Muscle of arm (tissue), 12 donors: ENCODE results near the gene ALG2. TPM values are rescaled to one million over a fixed set of nuclear protein-coding genes. Genes with fewer than 3 reads are reported as not detected.
"Not testable (repeated sequence)": the region's sequence is repeated elsewhere in the genome, so short reads cannot be mapped to it uniquely, and the experiment has no call there.

ENCODE experiments used
- DNase-seq: peaks from one replicate; pipeline ENCODE4 v3.0.0-alpha.2; 2013
- polyA plus RNA-seq, 12 donors: library from polyadenylated mRNA; unstranded; fragments of 120-200 nt; gene quantifications; one replicate each; pipeline ENCODE4 v1.2.1, GENCODE V29; 2013; ENCODE audit not compliant: insufficient read length in 12 of 12

The ALG2 gene
- polyA plus RNA-seq, 12 donors = 17.2 to 24.6 (median 21.3) TPM; not detected in 1

DNA sequence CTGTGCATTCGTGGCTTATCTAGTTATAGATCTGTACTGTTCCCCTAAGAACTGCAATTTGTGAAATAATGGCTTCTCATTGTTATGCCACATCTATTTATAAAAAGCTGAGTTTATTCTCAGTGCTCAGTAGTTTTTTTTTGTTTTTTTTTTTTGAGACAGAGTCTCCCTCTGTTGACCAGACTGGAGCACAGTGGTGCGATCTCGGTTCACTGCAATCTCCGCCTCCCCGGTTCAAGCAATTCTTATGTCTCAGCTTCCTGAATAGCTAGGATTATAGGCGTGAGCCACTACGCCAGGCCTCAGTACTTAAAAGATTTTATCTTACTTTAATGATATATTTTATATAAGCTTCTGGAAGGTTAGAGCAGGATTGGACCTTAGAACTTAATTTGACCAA lies 19.4 kb upstream of the ALG2 start:
- DNase-seq = no peak

DNA sequence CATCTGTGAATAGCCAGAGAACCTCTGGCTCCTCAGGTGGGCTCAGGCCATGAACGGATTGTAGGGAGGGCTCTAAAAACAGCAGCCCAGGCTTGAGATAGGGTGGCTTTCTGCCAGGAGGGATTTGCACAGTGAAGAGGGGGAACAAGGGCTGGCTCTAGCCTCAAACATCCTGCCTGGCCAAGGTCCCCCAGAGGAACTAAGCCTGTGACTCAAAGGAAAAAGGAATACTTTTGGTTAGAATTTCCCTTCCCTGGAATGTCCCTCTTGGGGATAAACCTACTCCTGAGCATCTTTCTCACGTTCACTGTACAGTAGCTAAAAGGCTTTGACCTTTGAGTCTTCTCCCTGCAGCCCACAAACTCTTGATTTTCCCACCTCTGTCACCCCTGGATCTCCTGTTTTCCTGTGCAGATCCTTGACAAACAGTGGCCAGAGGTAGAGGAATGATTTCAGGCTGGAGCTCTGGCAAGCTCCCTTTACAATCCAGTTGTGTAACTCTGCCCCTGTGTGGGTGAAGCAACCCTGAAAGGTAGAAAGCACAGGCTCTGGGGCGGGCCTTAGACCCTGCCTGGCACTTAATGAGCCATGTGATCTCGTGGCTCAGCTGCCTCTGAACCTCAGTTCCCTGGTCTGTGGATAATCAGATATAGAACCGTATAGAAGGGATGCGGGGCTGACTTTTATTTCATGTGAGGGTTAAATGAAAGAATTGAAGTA lies 17.8 kb upstream of the ALG2 start:
- DNase-seq = no peak

DNA sequence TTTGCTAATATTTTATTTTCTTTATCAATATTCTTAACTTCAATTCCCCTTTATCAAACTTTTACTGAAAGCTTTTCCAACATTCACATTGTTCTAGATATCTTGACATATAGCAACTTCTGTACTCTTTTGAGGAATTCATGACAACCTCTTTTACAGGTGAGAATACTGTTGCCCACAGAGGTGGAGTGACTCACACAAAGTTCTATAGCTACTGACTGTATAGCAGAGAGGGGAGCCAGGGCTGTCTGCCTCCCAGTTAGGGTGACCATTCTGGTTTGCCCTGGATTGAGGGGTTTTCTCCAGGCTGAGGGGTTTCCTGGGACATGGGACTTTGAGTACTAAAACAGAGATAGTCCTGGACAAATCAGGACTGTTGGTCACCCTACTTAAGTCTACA lies 16.6 kb upstream of the ALG2 start:
- DNase-seq = no peak

DNA sequence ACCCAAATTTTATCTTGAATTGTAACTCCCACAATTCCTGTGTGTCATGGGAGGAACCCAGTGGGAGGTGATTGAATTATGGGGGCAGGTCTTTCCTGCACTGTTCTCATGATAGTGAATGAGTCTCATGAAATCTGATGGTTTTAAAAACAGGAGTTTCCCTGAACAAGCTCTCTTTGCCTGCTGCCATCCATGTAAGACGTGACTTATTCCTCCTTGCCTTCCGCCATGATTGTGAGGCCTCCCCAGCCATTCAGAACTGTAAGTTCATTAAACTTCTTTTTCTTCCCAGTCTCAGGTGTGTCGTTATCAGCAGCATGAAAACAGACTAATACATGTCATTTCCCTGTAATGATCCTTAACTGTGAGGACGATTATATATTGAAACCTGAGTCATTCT lies 16.1 kb upstream of the ALG2 start:
- not testable (repeated sequence) for DNase-seq

DNA sequence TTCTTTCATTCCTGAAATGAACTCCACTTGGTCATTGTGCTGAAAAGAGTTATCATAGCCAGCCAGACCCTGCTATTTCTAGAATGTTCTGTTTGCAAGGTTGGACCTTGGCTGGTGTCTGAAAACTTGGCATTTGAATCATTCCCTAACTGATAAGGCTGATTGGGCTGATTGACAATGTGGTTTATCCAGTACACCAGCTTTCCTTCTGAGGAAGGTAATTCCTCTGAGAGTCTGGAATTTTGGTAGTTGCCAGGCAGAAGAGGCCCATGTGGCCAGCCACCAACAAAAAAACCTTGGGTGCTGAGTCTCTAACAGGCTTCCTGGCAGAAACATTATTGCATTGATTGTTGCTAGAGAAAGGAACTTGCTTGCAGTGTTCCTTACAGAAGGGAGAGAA lies 15.6 kb upstream of the ALG2 start:
- no peak for DNase-seq

DNA sequence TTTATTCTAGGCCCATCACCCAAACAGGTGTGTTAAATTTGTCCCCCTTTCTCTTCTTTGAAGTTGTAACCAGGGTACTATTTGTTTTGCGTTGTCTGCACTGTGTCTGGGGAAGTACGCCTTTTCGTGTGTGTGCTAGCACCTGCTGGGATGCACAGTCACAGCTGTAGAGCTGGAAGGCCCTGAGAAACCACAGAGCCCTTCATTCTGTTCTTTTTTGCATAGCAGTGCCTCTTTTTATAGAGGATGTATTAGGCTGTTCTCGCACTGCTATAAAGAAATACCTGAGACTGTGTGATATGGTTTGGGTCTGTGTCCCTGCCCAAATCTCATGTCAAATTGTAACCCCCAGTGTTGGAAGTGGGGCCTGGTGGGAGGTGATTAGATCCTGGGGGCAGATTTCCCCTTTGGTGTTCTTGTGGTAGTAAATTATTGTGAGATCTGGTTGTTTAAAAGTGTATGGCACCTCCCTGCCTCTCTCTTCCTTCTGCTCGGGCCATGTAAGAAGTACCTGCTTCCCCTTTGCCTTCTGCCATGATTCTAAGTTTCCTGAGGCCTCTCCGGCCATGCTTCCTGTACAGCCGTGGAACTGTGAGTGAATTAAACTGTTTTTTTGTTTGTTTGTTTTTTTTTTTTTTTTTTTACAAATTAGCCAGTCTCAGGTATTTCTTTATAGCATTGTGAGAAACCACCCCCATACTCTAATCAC lies 14.3 kb upstream of the ALG2 start:
- DNase-seq = no peak

DNA sequence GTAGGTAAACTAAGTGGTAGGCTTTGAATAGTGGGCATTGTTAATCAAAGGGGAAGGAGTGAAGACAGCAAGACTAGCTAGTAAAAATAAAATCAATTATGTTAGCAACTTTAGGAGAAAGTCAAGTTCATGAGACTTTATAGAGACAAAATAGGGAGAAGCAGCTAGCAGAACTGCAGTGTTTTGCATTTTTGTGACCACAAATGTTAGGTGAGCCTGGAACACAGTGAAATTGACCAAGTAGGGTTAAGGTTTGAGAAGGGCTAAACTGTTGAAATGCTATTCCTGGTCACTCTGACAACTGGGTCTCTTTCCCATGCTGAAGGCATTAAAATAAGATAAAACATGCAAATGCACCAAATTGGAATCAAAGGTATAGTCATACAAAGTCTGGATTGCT lies 13.3 kb upstream of the ALG2 start:
- no peak for DNase-seq

DNA sequence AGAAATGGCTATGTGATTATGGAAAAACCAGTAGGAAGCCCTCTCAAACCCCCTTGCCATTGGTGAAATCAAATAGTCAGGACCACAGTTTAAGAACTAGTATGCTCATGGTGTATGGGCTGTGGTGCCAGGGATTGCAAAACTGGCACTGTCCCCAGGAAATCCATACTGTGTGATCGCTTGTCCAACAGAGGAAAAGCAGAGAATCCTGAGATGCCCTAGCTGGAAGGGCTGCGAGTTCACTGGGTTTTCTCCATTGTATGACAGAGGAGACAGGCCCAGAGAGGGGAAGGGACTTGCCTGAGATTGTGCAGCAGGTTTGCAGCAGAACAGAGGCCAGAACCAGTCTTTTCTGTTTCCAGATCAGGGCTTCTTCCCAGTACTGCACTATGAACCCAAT lies 12.9 kb upstream of the ALG2 start:
- DNase-seq = no peak

DNA sequence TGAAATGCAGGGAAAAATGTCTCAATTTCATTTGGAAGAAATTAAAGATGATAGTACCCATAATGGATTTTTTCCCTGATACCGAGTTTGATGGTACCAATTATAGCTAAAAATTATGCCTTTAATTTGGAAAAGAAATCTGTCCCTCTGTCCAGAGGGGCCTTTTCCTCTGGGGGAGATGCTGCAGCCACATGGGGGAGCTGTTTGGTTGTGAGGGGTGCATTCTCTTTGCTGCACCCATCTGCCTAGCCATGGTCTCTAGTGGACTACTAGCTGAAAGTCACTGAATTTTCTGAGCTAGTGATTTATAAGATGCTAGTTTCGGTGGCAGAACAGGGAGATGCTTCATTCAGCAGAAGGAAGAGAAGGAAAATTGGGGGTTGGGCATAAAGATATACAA lies 10.0 kb upstream of the ALG2 start:
- DNase-seq = no peak

DNA sequence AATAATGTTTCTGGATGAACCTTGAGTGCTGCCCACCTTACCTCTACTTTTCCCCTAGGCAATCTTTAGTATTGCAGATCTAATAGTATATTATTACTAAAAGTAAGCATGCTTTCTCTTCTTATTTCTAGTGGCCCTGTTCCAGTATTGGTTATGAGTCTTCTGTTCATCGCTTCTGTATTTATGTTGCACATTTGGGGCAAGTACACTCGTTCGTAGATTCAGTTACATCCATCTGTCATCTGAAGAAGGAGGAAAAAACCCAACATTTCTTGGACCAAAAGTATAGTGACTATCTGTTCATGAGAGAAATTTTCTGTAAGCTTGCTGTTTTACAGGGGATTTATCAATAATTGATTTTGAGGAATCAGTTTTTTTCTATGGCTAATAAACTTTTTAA lies 8.5 kb upstream of the ALG2 start:
- no peak for DNase-seq

DNA sequence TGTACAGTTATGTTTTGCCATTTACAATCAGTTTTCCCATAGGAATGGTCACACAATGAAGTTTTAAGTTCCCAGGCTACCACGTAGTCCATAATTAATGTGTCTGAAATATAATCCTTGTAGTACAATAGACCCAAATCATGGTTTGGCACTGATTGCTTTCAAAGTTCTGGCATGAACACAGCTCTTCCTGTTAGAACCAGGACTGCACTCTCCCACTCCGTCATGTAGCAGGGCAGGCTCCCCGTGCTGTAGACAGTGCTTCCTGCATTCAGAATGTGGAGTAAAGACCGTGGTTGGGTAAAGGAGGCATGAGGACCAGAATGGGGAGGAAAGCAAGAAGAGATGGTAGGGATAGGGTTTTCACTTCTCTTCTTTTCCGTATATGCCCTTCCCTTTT lies 4.3 kb upstream of the ALG2 start:
- DNase-seq = no peak

DNA sequence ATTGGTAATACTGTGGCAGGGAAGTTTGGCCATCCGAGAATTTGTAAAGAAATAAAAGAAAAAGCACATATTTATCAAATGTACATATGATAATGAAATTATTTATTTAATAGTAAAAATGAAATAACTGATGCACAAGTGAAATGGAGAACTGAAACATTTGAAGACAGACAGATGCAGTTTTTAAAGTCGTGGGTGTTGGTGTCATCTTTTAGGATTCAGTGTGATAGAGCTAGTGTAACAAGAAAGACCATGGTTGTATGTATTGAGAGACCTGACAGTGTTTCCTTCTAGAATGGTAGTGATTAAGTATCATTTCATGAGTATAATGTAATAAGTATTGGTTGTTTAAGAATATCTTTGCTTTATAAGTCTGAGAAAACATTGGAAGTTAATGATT lies 2.7 kb upstream of the ALG2 start:
- DNase-seq = no peak

DNA sequence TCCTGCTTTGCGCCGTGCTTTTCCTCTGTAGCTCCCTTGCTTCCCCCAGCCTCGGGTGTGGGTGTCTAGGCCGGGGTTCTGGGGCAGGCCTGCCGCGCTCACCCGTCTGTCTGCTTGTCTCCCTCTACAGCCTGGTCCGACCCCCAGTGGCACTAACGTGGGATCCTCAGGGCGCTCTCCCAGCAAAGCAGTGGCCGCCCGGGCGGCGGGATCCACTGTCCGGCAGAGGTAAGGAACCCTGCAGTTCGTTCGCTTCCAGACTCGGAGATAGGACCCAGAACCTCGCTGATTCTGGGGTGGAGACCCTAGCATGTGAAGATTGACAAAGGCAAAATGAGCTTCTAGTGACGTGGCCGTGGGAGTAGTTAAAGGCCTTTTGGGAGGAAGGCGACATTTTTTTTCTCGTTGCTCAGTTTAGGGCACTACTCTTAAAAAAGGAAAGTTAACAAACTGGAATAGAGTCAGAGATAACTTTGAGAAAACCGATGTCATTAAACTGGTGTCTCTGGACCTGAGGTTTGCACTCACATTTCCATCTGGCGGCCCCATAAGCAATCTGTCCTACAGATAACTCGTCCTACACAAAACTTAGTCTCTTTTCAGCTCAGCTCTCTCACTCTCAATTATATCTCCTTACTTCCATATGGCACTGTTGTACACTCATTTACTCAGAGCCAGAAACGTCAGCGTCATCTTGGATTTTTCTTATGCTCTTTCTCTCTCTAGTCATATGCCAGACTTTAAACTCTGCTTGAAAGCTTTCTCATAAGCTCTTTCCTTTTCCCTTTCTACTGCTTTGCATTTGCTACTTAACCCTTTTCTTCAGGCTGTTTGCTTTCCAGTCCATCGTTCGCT lies 901 bp upstream of the ALG2 start:
- DNase-seq = no peak

DNA sequence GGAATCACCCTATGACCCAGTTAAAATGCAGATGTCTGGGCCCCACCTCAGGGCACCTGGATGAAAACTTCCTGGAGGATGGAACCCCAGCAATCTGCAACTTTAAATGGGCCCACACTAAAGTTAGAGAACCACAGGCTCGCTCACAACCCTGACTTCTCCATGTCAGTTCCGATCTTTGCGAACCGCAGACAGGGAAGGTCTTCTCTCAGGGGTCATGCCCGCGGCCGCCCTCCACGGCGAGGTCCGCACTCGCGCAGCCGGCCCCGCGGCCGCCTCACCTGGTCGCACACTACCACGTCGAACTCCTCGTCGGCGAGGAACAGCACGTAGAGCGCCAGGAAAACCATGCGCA lies 499 bp downstream of the ALG2 start:
- DNase-seq = no peak

DNA sequence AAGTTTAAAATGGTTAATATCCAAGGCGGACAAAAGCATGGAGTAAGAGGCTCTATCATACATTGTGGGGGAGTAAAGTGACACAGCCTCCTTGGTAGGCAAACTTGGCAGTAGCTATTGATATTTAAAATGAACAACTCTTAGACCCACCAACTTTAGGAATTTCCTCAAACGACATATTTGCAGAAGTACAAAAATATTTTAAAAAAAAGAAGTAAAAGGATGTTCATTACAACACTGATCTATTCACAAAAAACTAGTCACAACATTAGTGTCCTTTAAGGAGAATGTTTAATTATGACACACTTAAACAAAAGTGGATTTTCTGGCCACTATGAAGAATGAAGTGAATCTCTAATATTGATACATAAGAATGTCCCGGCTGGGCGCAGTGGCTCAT lies 1.7 kb downstream of the ALG2 start:
- no peak for DNase-seq

DNA sequence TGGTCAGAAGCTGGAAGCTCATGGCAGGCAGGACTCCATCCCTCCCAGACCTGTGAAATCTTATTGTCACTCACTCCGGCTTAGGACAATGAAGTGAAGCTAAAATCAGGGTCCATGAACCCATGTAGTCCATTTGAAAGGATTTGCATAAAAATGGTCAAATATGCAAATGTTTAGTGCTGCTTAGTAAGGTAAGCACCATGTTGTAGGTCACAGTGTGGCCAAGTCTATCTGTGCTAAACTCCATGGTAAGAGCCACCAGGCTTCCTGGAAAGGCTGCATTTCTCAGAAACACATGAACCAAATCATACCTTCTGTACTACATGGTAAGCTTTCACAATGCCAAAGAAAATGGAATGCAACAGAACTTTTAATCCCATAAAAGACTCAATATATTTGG lies 5.7 kb downstream of the ALG2 start:
- DNase-seq = no peak

DNA sequence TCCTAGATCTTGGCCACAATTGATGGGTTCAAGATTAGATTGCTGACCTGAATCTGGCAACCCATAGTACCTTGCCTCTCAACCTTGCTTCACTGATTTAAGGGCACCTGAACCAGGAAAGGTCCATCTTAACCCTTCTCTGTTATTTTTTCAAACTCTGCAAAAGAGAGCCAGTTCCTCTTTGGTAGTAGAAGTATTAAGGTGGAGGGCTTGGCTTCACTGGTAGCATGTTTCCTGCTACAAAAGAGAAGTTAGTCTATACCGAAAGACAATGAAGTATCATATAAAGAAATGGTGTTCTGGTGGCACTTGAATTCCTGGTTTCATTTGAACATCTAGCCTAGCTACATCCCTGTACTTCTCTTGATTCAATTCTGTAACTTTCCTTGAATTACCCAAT lies 8.5 kb downstream of the ALG2 start:
- no peak for DNase-seq

DNA sequence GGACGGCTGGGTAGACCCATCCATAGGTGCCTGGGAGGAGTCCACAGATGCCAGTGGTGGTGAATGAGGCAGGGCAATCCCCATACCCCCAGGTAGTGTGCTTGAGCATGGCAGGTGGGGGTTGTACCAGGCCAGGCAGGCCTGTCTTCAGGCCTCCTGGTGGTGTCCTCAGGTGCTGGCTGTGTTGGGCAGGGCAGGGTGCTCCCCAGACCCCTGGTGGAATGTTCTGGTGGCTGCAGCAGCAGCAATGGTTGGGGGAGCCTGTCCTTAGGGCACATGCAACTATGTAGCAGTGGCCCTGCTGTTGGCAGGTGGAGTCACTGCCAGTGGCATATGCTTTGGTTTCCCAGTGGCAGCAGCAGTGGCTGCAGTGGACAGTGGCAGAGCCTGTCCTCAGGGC lies 10.0 kb downstream of the ALG2 start:
- no peak for DNase-seq

DNA sequence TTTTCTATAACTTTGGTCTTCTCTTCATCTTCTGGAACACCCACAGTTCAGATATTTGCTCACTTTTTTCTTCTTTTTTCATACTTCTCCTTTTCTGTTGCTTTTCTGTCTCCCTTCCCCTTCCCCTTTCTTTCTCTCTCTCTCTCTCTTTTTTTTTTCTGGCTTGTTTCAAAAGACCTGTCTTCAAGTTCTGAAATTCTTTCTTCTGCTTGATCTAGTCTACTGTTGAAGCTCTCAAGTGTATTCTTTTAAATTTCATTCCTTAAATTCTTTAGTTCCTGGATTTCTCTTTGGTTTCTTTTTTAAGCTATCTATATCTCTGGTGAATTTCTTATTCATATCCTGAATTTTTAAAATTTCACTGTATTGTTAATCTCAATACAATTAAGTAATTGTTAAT lies 11.2 kb downstream of the ALG2 start:
- DNase-seq = no peak

DNA sequence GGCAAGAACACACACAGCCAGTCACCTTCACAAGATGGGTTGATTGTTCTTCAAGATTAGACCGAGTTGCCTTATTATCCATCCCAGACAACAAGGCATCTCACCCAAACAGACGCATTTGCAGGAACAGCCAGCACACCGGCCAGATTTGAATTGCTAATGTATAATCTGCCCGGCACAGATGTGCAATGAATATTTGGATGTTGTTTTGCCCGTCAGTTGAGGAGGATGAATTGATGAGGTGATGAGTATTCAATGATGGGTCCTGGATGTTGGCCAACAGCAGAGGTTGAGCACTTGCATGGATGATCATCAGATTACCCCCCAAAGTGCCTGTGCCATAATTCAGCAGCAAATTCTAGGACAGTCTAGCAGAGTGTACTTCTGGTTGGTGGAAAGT lies 20.1 kb downstream of the ALG2 start:
- no peak for DNase-seq

DNA sequence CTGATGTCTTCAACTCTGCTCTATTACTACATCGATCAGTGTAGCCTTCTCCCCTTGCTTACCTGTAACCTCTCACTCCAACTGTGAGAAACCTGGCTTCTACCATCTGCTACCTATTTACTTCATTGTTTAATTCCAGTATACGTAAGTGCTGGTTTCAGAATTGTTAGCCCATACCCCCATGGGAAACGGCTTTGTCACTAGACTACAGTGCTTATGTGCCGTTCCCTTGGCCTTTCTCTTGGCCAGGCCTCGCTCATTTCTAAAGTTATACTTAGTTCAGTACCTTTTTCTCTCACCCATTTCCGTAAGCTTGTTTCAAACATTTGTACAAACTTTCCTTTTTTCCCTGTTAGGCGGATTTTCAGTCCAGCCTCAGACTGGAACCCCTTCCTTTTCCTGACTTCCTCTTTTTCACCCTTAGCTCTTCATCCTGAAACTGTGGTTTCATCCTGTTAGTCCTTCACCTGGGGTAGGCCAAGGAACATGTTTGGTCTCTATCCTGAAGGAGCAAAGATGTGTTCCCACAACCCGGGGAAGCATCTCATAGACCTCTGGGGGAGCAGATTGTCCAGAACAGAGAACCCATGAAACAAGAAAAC lies 21.7 kb downstream of the ALG2 start:
- DNase-seq = no peak

DNA sequence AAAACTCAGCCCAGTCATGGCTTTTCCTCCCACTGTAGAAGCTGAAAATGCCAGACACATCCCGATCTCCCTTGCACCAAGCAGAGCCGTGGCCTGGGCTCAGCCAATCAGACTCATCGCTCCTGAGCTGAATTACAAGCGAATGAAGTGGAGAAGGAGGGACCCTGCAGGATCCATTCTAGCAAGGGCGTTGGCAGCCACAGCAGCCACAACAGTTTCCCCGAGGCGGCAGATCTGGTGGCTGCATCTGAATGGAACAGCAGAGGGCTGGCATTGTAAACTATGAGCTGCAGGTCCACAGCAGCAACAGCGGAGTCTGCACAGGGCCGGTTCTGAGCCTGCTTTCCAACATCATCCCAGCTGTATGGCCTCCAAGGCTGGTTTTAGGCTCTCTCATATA lies 23.8 kb downstream of the ALG2 start:
- no peak for DNase-seq
